ENCODE measurements around the gene GALNT5.
"Not testable (repeated sequence)": the region's sequence is repeated elsewhere in the genome, so short reads cannot be mapped to it uniquely, and the experiment has no call there.

The GALNT5 gene

DNA sequence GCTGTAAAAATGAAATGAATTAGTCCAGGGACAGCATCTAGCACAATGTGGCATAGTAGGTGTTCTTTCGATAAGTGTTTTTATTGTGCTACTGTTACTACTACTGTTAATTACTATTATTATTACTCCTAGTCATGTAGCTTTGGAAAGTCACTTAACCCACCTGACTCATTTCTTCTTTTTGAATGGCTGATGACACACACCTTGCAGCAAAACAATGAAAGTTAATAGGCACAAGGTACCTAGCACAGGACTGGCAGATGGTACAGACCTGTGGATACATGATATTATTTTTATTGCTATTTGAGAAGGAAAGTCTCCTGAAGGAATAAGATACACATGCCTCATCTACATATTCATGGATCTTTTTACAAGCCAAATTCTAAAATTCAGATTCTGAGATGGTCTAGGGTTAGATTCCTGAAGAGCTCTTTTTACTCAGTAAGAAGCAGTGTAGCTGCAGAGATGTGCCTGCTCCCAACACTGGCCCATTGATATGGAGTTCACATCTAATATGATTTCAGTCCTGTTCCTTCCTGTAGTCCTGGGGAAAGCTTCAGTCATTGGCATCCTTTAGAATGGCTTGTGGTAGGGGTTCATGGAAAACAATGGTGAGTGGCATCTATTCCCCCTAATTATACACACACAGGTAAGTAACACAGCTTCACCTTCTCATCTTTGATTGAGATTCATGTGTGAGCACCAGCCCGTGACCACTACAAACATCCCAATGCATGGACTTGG lies 76.0 kb downstream of the GALNT5 start:
- DNase-seq: no peak

DNA sequence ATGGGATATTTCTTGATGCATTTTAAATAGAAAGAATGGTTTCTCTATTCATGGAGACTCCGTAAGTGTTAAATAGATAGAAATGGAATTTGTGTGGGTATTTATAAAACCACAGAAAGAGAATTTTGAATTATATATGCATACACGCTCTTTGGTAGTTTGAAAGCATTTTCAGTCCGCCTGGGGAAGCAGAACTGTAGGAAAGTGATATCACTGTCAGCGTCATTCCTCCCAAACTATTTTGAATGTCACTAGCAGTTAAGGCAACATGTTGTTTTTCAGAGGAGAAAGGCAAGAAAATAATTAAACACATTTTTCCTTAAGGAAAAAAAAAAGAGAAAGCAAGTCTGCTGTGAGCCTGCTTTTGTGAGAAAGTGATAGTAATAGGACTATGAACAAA lies 76.8 kb downstream of the GALNT5 start:
- DNase-seq: no peak

DNA sequence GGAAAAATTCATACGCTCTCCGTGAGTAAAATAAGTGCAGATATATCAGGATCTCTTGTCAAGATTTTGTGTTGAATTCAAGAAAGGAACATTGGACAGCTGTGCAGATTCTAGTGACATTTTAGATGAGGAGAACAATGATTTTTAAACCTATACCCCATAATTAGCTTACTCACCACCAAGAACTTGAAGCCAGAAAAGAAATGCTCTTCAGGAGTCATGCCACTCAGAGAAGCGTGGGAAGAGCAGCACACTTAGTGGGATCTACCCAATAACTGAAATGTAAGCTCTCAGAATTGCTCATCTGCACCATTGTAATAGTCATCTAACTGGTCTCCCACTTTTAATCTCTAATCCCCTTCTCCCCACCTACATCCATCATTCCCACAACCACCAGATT lies 77.3 kb downstream of the GALNT5 start:
- DNase-seq: no peak

DNA sequence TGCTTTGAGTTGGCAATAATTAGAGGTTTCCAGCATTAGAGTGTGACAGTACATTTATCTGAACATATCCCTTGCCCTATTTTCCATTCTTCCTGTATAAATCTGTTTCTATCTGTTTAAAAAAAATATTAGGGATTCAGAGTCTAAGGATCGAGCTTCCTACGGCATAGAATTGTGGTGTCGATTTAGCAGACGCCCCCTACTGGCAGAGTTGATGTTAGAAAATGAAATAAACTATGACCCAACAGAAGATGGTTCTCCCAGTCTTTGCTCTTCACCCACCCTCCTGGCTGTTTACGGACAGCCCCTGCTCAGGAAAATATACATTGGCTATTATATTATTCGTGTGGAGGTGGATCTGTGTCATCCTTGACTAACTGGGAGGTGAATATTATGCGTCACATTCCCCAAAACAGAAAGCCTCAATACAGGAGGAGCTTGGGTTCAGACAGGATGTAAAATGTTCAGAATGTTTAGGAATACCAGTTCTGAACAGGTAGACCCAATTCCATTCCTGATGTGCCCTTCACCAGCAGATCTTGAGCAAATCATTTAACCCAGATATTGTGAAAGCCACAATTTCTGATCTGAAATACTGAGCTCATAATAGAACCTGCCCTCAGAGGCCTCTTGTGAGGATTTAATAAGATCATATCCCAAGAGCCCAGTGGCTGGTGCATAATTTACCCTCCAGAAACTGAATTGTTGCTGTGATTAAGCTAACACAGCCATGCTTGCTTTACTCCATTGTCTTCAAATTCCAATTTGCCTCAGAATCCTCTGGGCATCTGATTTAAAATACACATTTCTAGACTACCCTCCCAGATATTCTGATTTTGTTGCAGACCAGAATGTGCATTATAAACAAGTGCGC lies 78.9 kb downstream of the GALNT5 start:
- no peak for DNase-seq

DNA sequence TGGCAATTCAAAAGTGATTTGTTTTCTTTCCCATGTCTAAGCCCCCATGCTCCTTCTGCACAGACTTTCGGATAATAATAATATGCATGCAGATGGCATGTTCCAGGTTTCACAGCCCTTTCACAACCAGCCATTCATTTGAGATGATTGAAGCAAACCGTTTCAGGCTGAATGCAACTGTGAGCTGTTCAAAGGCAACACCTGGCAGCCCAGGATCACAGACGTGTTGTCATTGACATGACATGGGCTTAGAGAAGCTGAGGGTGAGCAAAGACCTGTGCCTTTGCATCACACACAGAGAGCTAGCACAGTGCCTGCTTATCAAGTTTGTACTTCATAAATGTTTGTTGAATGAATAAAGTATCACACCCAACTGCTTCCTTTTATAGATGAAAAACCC lies 80.5 kb downstream of the GALNT5 start:
- DNase-seq: no peak

DNA sequence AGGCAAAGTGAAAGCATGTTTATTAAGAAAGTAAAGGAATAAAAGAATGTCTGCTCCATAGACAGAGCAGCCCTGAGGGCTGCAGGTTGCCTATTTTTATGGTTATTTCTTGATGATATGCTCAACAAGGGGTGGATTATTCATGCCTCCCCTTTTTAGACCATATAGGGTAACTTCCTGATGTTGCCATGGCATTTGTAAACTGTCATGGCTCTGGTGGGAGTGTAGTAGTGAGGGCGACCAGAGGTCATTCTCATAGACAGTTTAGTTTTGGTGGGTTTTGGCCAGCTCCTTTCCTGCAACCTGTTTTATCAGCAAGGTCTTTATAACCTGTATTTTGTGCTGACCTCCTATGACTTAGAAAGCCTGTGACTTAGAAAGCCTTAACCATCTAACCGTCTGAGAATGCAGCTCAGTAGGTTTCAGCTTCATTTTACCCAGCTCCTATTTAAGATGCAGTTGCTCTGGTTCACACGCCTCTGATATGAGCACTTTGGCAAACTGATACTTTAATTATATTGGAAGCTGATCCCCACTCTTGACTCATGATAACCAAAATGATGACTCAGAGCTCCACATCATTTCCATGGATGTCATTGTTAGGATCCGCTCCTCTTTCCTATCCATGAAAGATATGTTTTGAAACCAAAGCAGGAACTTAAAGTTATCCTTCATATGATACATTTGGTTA lies 82.6 kb downstream of the GALNT5 start:
- DNase-seq: no peak

DNA sequence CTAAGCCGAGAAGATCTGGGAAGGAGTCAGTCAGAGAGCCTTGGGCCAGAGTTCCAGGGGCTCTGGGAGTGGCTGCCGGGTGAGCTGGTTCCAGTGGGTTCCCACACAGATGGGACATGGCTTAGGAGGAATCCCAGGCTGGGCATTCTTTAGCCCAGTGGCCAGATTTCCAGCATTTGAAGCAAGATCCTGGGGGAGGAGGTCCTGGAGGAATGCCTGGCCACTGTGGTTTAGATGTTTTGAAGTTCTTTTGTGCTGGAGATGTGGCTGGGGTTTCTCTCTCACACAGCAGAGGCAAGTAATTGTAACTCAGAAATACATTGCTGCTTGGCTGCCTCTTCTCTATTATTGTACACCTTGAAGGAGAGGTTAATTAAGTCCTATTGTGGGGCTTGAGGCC lies 83.9 kb downstream of the GALNT5 start:
- DNase-seq: not testable (repeated sequence)

DNA sequence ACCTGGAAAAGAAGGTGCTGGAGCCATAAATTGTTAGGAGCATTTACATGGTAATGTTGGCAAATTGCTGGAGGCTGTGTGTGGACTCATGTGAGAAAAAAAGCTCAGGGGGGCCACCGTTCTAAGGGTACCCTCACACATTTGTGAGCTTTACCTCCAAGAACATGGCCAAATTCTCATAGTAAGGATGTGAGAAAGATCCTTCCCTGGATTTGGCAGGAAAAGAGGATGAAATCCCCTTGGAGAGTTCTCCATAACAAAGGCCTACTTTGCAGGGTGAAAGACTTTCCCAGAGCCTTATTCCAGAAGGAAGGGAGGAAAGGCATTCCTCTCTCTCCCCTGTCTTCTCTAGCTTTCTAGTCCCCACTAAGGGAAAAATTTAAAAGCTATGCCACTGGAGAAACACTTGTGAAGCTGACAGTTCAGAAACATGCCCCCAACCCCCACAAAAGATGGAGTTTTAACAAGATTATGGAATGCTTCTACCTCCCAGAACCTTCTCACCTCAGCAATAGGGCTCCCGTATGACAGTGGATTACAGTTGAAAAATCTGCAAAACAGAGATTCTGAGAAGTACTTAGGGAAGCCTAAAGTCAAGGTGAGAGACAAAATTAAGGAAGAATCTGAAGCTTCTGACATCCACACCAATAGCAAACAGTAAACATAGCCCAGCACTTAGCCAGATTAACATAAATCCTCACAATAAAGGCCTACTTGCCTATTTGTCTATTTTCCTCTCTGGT lies 88.3 kb downstream of the GALNT5 start:
- no peak for DNase-seq

DNA sequence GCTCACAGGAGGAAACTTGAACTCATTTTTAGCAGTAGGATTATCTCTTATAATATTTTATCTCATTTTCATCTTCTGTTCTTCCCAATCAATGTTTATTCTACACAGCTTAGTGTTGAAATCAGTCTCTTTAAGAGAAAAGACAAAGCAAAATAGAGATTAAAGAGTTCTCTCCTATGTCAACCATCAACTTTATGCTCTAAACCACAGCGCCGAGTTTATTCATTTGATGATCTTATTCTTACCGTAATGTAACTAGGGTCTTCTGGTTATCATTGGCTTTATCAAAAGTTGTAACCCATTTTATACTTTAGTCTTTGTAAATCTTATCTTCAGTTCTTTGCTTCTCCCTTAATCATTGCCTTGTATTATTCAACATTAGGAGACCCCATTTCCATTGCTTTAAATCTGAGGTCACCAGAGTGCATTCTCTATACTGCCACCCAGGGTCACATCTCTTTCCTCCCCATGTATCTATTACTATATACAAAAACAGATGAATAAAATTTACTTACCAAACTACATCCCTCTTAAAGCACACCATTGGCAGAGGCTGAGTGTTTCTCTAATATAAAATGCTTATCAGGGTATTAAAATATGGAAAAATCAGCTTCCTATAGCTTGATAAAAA lies 90.9 kb downstream of the GALNT5 start:
- DNase-seq: no peak

DNA sequence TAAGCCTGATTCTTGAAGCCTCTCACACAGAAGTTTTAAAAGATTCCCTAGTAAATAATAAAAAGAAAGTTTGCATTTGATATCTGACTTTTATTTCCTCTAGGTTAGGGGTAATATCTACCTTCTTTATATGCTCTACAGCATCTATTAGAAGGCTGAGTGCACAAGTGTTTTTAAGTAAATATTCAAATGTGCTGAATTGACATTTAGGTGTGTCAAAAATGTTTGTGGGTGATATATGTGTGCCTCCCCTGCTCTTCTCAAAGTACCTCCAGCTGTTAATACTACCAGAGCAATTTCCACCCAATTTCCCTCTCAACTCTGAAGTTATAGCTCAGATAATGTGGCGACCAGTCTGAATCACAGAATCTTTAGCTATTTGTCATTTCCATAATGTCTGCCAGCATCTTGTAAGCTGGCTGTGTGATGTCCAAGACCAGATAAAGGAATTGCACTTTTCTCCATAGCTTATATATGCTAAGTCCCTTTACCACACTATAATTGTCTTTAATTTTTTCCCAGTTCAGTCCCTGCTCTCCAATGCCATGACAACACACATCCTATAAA lies 92.5 kb downstream of the GALNT5 start:
- no peak for DNase-seq

DNA sequence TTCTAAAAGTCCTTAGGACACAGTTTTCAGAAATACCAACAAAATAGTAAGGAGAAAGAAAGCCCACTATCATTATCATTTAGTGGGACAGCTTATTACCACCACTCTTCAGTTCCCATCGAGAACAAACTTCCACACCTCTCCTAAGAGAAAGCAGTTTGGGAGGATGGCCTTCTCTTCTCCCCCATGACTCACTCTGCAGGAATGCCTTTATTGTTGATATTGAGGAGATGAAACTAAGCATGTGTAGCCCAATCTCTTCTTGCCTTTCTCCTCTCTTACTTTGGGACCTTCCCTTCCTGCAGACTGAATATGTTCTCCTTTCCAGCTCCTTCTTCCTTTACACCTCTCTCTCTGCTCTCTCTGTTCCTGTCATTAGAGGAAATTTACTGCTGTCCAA lies 98.1 kb downstream of the GALNT5 start:
- DNase-seq: no peak

DNA sequence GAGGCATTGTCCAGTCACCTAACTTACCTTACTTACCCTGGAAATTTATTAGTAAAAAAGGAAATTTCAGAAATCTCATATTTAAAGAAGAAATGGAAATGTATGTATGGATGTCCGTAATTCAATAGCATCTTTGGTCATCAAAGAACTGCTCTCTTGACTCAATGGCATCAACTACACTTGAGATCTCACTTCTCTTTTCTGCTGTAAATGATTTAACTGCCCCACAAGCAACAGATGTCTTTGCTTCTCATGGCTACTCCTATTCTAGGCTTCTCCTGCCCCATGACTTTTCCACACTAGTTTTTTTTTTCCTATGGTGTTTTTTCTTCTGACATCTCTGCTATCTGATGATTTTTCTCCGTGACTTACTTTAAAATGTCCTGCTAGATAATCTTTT lies 102.1 kb downstream of the GALNT5 start:
- DNase-seq: no peak

DNA sequence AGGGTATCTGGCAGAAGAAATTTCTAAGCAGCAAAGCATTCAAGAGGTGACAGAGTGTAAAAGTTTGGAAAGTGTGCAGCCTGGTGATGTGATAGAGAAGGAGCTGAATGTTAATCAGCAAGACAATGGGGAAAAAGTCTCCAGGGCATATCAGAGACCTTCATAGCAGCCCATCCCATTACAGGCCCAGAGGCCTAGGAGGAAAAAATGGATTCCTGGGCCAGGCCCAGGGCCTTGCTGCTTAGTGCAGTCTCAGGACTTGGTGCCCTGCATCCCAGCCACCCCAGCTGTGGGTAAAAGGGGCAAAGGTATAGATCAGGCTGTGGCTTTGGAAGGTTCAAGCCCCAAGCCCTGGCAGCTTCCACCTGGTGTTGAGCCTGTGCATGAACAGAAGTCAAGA lies 104.0 kb downstream of the GALNT5 start:
- no peak for DNase-seq

DNA sequence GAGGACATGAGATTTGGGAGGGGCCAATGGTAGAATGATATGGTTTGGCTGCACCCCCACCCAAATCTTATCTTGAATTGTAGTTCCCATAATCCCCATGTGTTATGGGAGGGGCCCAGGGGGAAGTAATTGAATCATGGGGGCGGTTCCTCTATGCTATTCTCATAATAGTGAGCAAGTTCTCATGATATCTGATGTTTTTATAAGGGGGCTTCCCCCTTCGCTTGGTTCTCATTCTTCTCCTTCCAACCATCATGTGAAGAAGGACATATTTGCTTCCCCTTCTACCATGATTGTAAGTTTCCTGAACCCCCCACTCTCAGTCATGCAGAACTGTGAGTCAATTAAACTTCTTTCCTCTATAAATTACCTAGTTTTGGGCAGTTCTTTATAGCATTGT lies 105.1 kb downstream of the GALNT5 start:
- DNase-seq: no peak

DNA sequence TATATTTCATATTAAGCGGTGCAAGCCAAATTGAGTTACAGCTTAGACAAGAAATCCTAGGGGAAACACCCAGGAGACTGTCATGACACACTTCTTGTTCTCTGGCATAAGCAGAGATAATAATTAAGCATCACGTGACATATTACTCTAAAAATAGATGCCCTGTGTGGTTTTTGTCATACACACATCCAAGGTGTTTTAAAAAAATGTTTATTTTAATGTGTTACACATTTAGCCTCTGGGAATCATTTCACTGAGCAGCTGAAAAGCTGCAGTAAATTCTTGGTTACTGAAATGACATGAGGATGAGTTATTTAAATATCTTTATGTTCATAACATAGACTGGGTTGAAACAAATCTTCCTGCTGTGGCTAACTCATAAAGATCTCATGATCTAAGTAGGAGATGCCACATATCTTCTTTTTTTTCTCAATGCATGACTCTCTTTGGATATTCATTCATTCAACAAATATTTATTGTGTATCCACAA lies 106.2 kb downstream of the GALNT5 start:
- DNase-seq: no peak
